NOMO-1 treated with dmso at 0.1 percent for 144 hours (cell line): Measurements from ENCODE around the gene IDH3G.
"Not testable (repeated sequence)": the region's sequence is repeated elsewhere in the genome, so short reads cannot be mapped to it uniquely, and the experiment has no call there.

Experiments used
- DNase-seq: peaks from one replicate; lab custom pipeline; 2025; ENCODE audit not compliant: unreplicated experiment; lab: John Stamatoyannopoulos, UW

The IDH3G gene

GRCh38 chrX:153763298-153763932 is 30.8 kb downstream of the IDH3G start:
- DNase-seq: no peak

DNA sequence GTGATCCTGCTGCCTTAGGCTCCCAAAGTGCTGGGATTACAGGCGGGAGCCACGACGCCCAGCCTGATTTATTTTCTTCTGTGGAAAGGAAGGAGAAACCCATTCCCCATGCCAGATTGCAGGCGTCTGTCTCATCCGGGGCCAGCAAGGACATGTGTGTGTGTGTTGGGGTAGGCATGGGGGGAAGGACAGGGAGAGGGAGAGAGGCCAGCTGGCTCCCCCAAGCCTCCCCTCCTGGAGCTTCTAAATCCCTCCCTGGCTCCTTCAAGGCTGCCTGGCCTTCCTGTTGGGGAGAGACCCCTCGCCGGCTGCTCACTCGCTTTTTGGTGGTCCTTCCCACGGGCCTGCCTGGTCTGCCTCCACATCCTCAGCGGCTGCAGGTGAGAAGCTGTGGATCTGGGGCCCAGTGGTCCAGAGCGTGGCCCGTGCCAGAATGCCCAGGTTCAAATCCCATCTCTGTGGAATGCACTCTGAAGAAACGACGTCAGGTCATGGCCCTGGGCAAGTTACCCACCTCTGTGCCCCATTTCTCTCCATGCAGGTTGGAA is 31.5 kb downstream of the IDH3G start:
- no peak for DNase-seq

DNA sequence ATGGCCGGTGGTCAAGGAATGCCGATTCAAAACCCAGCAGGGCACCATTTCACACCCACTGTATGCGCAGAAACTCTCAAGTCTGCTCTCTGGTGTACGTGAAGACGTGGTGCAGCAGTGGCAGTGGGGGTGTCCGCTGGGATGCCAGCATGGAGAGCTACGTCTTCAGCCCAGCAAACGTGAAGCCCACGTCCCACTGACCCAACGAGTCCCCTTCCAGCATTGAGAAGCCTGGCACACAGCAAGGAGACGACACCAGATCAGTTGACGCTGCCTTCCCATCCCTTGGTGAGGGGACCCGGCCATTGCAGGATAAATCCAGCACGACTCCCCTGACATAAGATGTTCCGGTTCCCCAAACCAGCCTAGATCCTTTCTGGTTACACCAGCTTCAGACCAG is 32.3 kb downstream of the IDH3G start:
- DNase-seq: no peak

GRCh38 chrX:153755136-153755535 is 39.0 kb downstream of the IDH3G start:
- DNase-seq: no peak

- DNase-seq: no peak
Observed at GRCh38 chrX:153750127-153750774, 43.9 kb downstream of the IDH3G start.

DNA sequence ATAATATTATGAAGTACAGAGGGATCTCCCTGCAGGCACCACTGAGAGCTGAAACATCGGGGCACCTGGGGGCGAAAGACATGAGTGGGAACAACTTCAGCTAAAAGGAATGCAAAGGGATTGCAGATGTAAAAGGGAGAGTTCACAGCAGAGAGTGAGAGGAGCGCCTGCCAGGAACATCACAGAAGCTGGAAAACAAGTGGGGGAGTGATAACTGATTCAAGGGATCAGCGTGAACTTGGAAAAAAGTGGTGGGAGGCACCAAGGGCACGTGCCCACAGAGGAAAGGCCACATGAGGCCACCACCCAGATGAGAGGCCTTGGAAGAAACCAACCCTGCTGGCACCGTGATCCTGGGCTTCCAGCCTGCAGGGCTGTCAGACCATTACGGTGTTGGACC is 45.2 kb downstream of the IDH3G start:
- DNase-seq: not testable (repeated sequence)

DNA sequence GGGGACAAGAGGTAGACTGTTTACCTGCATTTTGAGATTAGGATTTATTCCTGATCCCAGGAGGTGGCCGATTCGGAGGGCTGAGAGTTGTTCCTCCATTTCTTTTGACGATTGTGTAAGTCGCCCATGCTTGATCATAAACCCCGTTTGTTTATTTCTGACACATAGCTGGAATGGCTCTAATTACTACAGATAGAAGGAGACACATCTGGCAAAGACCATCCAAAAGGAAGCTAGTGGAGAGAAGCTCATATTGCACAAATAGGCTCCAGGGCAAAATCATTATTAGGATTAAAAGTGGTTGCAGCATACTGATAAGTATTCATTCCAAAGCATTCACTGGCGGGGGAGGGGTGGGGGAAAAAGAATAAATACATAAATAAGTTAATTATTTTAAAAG is 47.2 kb downstream of the IDH3G start:
- not testable (repeated sequence) for DNase-seq

DNA sequence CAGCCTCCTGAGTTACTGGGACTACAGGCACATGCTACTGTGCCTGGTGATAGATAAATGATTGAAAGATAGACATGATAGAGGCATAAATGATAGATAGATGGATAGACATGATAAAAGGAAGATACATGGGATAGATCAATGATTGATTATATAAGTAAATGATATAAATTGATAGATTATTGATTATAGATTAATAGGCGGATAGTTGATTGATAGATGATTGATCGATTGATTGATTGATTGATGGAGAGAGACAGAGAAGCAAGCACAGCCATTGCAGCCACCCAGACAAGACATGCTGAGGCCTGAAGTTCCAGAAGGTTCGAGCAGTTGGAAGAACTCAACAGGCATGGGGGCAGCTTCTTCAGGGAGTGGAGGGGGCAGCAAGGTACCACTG is 47.8 kb downstream of the IDH3G start:
- no peak for DNase-seq

DNA sequence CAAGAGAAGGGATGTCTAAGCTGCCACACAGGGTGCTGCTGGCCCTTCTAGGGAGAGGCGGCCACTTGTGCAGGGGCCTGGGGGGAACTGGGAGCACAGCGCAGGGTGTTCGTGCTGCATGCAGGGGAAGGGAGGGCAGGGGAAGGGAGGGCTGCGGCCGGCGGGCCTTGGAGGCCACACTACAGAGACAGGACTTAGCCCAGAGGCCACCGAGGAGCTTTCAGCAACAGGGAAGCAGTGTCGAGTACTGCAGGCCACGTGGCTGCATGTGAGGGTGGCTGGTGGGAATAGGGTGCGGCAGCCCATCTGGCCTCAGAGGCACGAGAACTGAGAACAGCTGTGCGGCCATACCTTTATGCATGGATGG is 49.1 kb downstream of the IDH3G start:
- not testable (repeated sequence) for DNase-seq

GRCh38 chrX:153744210-153745066 is 49.7 kb downstream of the IDH3G start:
- DNase-seq: no peak

DNA sequence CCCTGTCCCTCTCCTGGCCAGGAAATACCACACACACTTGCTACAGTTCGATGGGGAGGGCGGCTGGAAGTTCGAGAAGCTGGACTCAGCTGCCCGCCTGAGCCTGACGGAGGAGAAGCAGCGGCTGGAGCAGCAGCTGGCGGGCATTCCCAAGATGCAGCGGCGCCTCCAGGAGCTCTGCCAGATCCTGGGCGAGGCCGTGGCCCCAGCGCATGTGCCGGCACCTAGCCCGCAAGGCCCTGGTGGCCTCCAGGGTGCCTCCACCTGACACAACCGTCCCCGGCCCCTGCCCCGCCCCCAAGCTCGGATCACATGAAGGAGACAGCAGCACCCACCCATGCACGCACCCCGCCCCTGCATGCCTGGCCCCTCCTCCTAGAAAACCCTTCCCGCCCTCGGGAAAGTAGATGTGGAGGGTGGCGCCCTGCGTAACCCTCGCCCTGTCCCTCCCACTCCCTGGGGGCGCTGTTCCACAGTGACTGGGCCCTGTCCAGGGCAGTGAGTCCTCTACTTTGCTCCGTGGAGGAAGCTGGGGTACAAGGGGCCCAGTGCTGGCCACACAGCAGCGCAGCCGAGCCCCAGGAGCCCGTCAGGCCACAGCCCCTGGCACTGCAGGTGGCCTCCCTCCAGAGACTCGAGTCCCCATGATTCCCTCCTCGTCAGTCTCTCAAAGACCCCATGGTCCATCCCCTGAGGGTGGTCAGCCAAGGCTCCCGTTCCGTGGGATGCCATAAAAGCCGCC is 50.5 kb downstream of the IDH3G start:
- DNase-seq: not testable (repeated sequence)

GRCh38 chrX:153742796-153743467 is 51.2 kb downstream of the IDH3G start:
- not testable (repeated sequence) for DNase-seq

DNA sequence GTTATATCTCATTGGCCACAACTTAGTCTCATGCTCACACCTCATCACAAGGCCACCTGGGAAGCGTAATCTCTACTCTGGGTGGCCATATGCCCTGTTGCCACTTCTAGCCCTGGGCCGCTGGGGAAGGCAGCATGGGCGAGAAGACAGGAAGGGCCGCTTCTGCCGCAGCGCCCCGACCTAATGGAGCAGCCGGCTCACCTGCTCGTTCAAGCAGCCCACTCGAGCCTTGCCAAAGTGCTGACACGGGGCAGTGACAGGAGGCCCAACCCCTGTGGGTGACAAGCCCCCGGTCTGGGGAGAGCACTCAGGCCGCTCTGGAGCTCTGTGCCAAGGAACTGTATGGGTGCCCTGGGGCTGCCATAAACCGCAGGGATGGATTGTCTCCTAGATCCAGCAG is 52.1 kb downstream of the IDH3G start:
- not testable (repeated sequence) for DNase-seq

- DNase-seq: no peak
Observed at GRCh38 chrX:153741446-153741845, 52.7 kb downstream of the IDH3G start.

- no peak for DNase-seq
Observed at GRCh38 chrX:153740631-153741222, 53.4 kb downstream of the IDH3G start.

GRCh38 chrX:153739754-153740486 is 54.3 kb downstream of the IDH3G start:
- DNase-seq: no peak

GRCh38 chrX:153738056-153738605 is 56.0 kb downstream of the IDH3G start:
- DNase-seq: no peak

DNA sequence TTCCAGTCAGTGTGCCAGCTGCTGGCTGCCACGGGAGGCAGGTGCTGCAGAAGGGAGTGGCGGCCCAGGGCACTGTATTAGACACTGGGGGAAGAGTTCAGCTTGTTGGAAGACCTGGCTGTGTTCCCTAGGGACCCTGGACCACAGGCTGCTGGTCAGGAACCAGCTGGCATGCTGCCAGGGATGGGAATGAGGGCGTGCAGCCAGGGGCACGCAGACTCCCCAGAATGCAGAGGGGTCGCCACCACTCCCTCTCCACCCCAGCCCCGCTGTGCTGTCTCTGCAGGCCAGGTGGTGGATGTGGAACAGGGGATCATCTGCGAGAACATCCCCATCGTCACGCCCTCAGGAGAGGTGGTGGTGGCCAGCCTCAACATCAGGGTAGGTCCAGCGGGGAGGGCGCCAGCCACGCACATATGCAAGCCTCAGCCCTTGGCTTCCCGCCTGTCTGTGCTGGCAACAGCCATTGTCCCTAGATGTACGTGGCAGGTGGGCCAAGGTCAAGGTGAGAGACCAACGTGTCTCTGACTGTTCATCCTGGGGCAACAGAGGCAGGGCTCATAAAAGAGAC is 57.2 kb downstream of the IDH3G start:
- DNase-seq: no peak
